Measurements from ENCODE around the gene MCTP1. TPM values are rescaled to one million over a fixed set of nuclear protein-coding genes. Genes with fewer than 3 reads are reported as not detected.

Gene MCTP1
- total RNA-seq (10 to 100 TPM in 1 of 5 experiments, 1 to 10 TPM in 3, not detected in 1; 1.9 to 38.9 (median 4.2) TPM), polyA plus RNA-seq (1 to 10 TPM in 1 of 2 donors, under 1 TPM in 1; 0.75 to 1.2 TPM), total RNA-seq (2.4 reads per million, percentile 12 among the genes with 10 or more reads in this experiment)

DNA sequence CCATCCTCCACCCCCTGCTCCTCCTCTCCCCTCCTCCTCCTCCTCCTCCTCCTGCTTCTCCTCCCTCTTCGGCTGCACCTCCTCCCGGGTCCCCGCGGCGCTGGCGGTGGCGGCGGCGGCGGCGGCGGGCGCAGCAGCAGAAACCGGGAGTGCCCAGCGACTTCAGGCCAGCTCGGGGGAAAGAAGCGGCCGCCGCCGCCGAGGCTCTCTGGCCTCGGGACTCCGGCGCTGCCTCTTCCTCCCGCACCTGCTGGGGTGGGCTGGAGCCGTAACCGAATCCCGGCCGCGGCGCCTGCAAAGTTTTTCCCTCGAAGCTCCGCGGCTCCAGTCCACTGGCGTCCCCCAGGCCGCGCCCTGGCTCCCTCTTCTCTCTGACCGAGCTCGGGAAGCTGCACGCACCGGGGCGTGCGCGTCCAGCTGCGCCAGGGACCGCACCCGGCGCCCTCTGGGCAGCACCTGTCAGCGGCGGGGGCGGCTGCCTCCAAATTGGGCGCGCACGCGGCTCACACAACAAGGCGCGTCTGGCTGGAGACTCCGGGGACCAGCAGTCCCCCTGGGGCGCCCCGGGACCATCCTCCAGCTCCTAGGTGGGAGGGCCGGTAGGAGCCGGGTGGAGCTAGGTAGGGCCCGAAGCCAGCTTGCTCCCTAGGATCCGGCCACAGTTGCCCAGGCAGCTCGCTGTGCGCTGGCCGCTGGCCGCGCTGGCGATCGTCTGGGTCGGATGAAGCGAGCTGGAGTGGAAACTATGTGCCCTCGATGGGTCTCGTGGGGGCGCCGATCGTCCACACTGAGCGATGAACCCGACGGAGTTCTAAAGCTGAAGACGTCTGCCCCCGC lies at the start of gene MCTP1:
TSS of gene MCTP1 (minus strand) at position 523 of the 837 bp plus-strand sequence.
- CTCF ChIA-PET: interaction anchor here (0.6 kb wide), 1 partner anchor 204 kb away, joined by 8 read pairs; no protein-coding TSS in a partner anchor
- Histone ChIP-seq H3K4me3 (ENCODE audit: low read length) (peak within 1 kb of the TSS; percentile 40), H3K27me3 (ENCODE audit: control insufficient read depth in 2 of 2, insufficient read depth in 2 of 2, low read length in 2 of 2) (peaks cover 8 to 13% of the 10 kb centered on the region in 2 donors), H3K27ac (ENCODE audit: low read depth, low read length) (no peak within 1 kb of the TSS), H3K4me1 (ENCODE audit: control insufficient read depth in 2 of 2, insufficient read depth in 2 of 2, low read length in 2 of 2) (no peaks in the 10 kb centered on the region), H3K36me3 (ENCODE audit: control insufficient read depth in 2 of 3, insufficient read depth in 3 of 3, low read length in 3 of 3) (no peaks in the 10 kb centered on the region), H3K9me3 (ENCODE audit: control insufficient read depth in 2 of 3, low read length in 3 of 3) (no peaks in the 10 kb centered on the region)
- Mint-ChIP-seq H3K27me3 (peaks cover 56 to 75% (median 67%) of the 10 kb centered on the region in 5 donors), H3K36me3 (peaks cover 0 to 4% (median 0%) of the 10 kb centered on the region in 5 donors), H3K4me1 (peaks cover 0 to 17% (median 11%) of the 10 kb centered on the region in 7 donors), H3K27ac (no peak within 1 kb of the TSS), H3K9me3 (peaks cover 0 to 8% (median 0%) of the 10 kb centered on the region in 11 donors), H3K4me3 (peak within 1 kb of the TSS; percentile 53 to 82 (median 73))
- intact Hi-C loops (cut with micrococcal nuclease): loop anchor here in 1 of 2 donors (5.0 kb wide), 1 partner anchor 563 kb away; no protein-coding TSS in a partner anchor
- POLR2A ChIA-PET: no interaction called here
- peak; percentile 37 for ATAC-seq
- peak in 1 of 9 donors; percentile 0 for DNase-seq

DNA sequence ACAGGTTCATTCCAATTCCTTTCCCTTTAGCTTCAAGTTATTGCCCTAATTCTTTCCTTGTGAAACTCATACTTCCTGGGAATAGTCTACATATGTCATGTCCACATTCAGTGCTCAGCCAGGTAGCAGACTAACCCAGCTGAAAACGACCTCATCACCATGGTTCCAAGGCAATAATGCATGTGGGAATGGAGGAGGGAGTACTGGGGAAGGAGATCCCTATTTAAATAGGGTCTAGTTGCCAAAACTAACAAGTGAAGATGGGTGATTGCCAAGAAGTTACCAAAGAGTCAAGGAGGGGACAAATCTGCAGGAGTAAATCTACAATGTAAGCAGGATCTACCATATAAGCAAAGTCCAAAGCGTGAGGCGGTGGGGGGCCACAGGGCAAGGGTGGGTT lies 47.3 kb upstream of the MCTP1 start:
- Mint-ChIP-seq H3K27me3 (peaks cover 0 to 17% (median 9%) of the 10 kb centered on the region in 5 donors), H3K4me3 (no peak overlapping the region), H3K27ac (no peak overlapping the region), H3K4me1 (no peaks in the 10 kb centered on the region), H3K36me3 (peaks cover 0 to 6% (median 0%) of the 10 kb centered on the region in 5 donors), H3K9me3 (peaks cover 0 to 13% (median 1%) of the 10 kb centered on the region in 11 donors)
- Histone ChIP-seq H3K9me3 (ENCODE audit: control insufficient read depth in 2 of 3, low read length in 3 of 3) (no peaks in the 10 kb centered on the region), H3K36me3 (ENCODE audit: control insufficient read depth in 2 of 3, insufficient read depth in 3 of 3, low read length in 3 of 3) (no peaks in the 10 kb centered on the region), H3K27ac (ENCODE audit: low read depth, low read length) (no peak overlapping the region), H3K4me3 (ENCODE audit: low read length) (no peak overlapping the region), H3K4me1 (ENCODE audit: control insufficient read depth in 2 of 2, insufficient read depth in 2 of 2, low read length in 2 of 2) (no peaks in the 10 kb centered on the region), H3K27me3 (ENCODE audit: control insufficient read depth in 2 of 2, insufficient read depth in 2 of 2, low read length in 2 of 2) (peaks cover 0 to 5% of the 10 kb centered on the region in 2 donors)
- ChIA-PET CTCF (no interaction called here), POLR2A (no interaction called here)
- ATAC-seq: no peak
- no peak for DNase-seq
- intact Hi-C loops (cut with micrococcal nuclease): no loop called here

DNA sequence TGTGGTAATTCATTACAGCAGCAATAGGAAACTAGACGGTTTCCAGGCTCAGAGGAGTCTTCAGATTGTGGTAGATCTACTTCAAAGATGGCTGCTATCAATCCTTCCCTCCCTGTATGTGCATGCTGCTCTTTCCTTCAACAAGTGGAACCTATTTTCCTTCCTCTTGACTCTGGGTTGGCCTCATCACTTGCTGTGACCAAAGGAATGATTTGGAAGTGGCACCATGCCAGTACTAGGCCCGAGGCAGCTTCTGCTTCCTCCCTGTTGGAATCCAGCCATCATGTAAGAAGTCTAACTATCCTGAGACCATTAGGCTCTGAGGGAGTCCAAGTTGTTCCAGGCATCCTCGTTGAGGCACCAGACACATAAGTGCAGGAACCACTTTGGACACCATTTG lies 46.5 kb upstream of the MCTP1 start:
- DNase-seq (no peak), ATAC-seq (no peak)
- Histone ChIP-seq H3K4me3 (ENCODE audit: low read length) (no peak overlapping the region), H3K4me1 (ENCODE audit: control insufficient read depth in 2 of 2, insufficient read depth in 2 of 2, low read length in 2 of 2) (no peaks in the 10 kb centered on the region), H3K9me3 (ENCODE audit: control insufficient read depth in 2 of 3, low read length in 3 of 3) (no peaks in the 10 kb centered on the region), H3K27ac (ENCODE audit: low read depth, low read length) (no peak overlapping the region), H3K36me3 (ENCODE audit: control insufficient read depth in 2 of 3, insufficient read depth in 3 of 3, low read length in 3 of 3) (no peaks in the 10 kb centered on the region), H3K27me3 (ENCODE audit: control insufficient read depth in 2 of 2, insufficient read depth in 2 of 2, low read length in 2 of 2) (peaks cover 0 to 5% of the 10 kb centered on the region in 2 donors)
- no peak overlapping the region for H3K27ac Mint-ChIP-seq
- intact Hi-C loops (cut with micrococcal nuclease): no loop called here
- no peaks in the 10 kb centered on the region for H3K4me1 Mint-ChIP-seq
- ChIA-PET POLR2A (no interaction called here), CTCF (no interaction called here)
- H3K36me3 Mint-ChIP-seq: peaks cover 0 to 6% (median 0%) of the 10 kb centered on the region in 5 donors
- no peak overlapping the region for H3K4me3 Mint-ChIP-seq
- H3K9me3 Mint-ChIP-seq: peaks cover 0 to 13% (median 1%) of the 10 kb centered on the region in 11 donors
- peaks cover 0 to 17% (median 7%) of the 10 kb centered on the region in 5 donors for H3K27me3 Mint-ChIP-seq

DNA sequence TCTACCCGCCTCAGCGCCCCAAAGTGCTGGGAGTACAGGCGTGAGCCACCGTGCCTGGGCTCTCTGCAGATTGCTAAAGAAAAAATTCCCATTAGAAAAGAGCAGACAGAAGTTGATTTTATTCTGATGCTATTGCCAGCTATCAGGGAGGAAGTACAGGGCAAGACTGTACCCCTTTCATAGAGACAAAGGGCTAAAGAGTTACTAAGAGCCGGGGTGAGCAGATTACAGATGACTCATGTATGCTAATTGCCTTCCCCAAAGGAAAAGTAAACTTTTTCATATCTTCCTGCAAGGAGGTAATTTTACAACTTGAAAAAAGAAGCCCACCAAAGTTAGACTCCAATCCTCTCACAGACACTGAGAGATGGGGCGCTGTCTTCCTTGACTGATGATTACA lies 42.3 kb upstream of the MCTP1 start:
- peaks cover 0 to 4% (median 0%) of the 10 kb centered on the region in 5 donors for H3K36me3 Mint-ChIP-seq
- H3K36me3 ChIP-seq (ENCODE audit: control insufficient read depth in 2 of 3, insufficient read depth in 3 of 3, low read length in 3 of 3): no peaks in the 10 kb centered on the region
- H3K4me3 Mint-ChIP-seq: no peak overlapping the region
- DNase-seq (no peak), ATAC-seq (no peak)
- H3K4me3 ChIP-seq (ENCODE audit: low read length): no peak overlapping the region
- no peaks in the 10 kb centered on the region for H3K27me3 ChIP-seq (ENCODE audit: control insufficient read depth in 2 of 2, insufficient read depth in 2 of 2, low read length in 2 of 2)
- no peak overlapping the region for H3K27ac ChIP-seq (ENCODE audit: low read depth, low read length)
- H3K27me3 Mint-ChIP-seq: peaks cover 0 to 7% (median 4%) of the 10 kb centered on the region in 5 donors
- peaks cover 0 to 13% (median 0%) of the 10 kb centered on the region in 11 donors for H3K9me3 Mint-ChIP-seq
- H3K9me3 ChIP-seq (ENCODE audit: control insufficient read depth in 2 of 3, low read length in 3 of 3): no peaks in the 10 kb centered on the region
- H3K4me1 Mint-ChIP-seq: no peaks in the 10 kb centered on the region
- no peaks in the 10 kb centered on the region for H3K4me1 ChIP-seq (ENCODE audit: control insufficient read depth in 2 of 2, insufficient read depth in 2 of 2, low read length in 2 of 2)
- intact Hi-C loops (cut with micrococcal nuclease): no loop called here
- CTCF ChIA-PET: no interaction called here
- H3K27ac Mint-ChIP-seq: no peak overlapping the region
- POLR2A ChIA-PET: no interaction called here

DNA sequence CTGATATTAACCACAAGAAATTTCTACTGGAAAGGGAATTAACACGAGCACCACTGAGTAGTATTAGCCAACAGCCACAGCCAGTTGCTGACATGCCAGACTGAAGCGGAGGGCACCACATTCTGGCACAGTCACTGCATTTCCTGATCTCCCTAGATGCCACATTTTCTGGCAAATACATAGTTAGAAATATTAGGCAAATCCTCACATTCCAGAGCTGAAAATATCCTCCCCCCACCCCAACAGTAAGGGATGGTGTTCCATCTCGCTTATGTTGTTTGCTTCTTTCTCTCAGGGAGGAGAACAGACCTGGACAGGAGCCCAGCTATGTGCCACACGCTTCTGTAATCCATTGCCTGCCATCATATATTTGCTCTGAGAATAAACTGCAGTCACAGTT lies 32.8 kb upstream of the MCTP1 start:
- Histone ChIP-seq H3K27me3 (ENCODE audit: control insufficient read depth in 2 of 2, insufficient read depth in 2 of 2, low read length in 2 of 2) (peaks cover 0 to 2% of the 10 kb centered on the region in 2 donors), H3K9me3 (ENCODE audit: control insufficient read depth in 2 of 3, low read length in 3 of 3) (no peaks in the 10 kb centered on the region), H3K4me1 (ENCODE audit: control insufficient read depth in 2 of 2, insufficient read depth in 2 of 2, low read length in 2 of 2) (no peaks in the 10 kb centered on the region), H3K36me3 (ENCODE audit: control insufficient read depth in 2 of 3, insufficient read depth in 3 of 3, low read length in 3 of 3) (no peaks in the 10 kb centered on the region), H3K4me3 (ENCODE audit: low read length) (no peak overlapping the region), H3K27ac (ENCODE audit: low read depth, low read length) (no peak overlapping the region)
- no peak overlapping the region for H3K27ac Mint-ChIP-seq
- H3K4me3 Mint-ChIP-seq: no peak overlapping the region
- ChIA-PET CTCF (no interaction called here), POLR2A (no interaction called here)
- H3K4me1 Mint-ChIP-seq: no peaks in the 10 kb centered on the region
- DNase-seq: no peak
- no peak for ATAC-seq
- peaks cover 0 to 36% (median 8%) of the 10 kb centered on the region in 5 donors for H3K27me3 Mint-ChIP-seq
- intact Hi-C loops (cut with micrococcal nuclease): no loop called here
- H3K36me3 Mint-ChIP-seq: peaks cover 0 to 5% (median 0%) of the 10 kb centered on the region in 5 donors
- H3K9me3 Mint-ChIP-seq: peaks cover 0 to 9% (median 1%) of the 10 kb centered on the region in 11 donors

DNA sequence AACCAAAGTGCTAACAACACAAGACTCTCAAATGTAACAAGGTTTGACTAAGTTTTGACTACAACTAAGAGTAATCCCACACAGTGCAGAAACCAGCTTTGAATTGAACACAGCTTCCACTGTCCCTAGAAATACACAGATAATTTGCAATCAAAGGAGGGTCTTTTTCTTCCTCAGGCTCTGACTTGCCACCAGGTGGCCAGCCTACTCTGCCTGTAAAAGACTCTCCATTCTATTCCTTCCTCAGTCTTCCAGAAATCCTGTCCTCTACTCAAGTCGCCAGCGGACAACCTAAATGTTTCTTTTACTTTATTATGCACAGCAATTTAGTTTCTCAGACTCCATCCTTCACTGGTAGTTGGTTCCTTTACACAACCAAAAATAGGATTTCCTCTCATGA lies 32.2 kb upstream of the MCTP1 start:
- H3K4me1 Mint-ChIP-seq: no peaks in the 10 kb centered on the region
- H3K9me3 Mint-ChIP-seq: peaks cover 0 to 9% (median 3%) of the 10 kb centered on the region in 11 donors
- Histone ChIP-seq H3K9me3 (ENCODE audit: control insufficient read depth in 2 of 3, low read length in 3 of 3) (no peaks in the 10 kb centered on the region), H3K27ac (ENCODE audit: low read depth, low read length) (no peak overlapping the region), H3K36me3 (ENCODE audit: control insufficient read depth in 2 of 3, insufficient read depth in 3 of 3, low read length in 3 of 3) (no peaks in the 10 kb centered on the region), H3K4me1 (ENCODE audit: control insufficient read depth in 2 of 2, insufficient read depth in 2 of 2, low read length in 2 of 2) (no peaks in the 10 kb centered on the region), H3K4me3 (ENCODE audit: low read length) (no peak overlapping the region), H3K27me3 (ENCODE audit: control insufficient read depth in 2 of 2, insufficient read depth in 2 of 2, low read length in 2 of 2) (peaks cover 0 to 2% of the 10 kb centered on the region in 2 donors)
- peaks cover 0 to 36% (median 12%) of the 10 kb centered on the region in 5 donors for H3K27me3 Mint-ChIP-seq
- H3K27ac Mint-ChIP-seq: no peak overlapping the region
- DNase-seq (no peak), ATAC-seq (no peak)
- POLR2A ChIA-PET: no interaction called here
- H3K36me3 Mint-ChIP-seq: peaks cover 0 to 5% (median 0%) of the 10 kb centered on the region in 5 donors
- intact Hi-C loops (cut with micrococcal nuclease): no loop called here
- no peak overlapping the region for H3K4me3 Mint-ChIP-seq
- CTCF ChIA-PET: no interaction called here

Measured in naive thymus-derived CD4-positive, alpha-beta T cell (primary cell).